Measurements from ENCODE around the gene STK17A. TPM values are rescaled to one million over a fixed set of nuclear protein-coding genes. Genes with fewer than 3 reads are reported as not detected.

Gene STK17A
- total RNA-seq: 20.4 and 21.7 TPM in 2 replicates

- Mint-ChIP-seq H3K27ac (peak within 1 kb of the TSS; percentile 91), H3K27me3 (ENCODE audit: low read depth) (peaks cover 19% of the 10 kb centered on the region), H3K9me3 (no peaks in the 10 kb centered on the region), H3K4me1 (ENCODE audit: low read depth) (peaks cover 34% of the 10 kb centered on the region), H3K4me3 (ENCODE audit: low read depth) (peak within 1 kb of the TSS; percentile 91), H3K36me3 (ENCODE audit: low read depth) (no peaks in the 10 kb centered on the region)
- peak; percentile 94 for DNase-seq (ENCODE audit: low spot score)
- intact Hi-C loops (cut with micrococcal nuclease): loop anchor here (1.0 to 5.0 kb wide), 7 partner anchors 9 to 275 kb away; partner anchors contain the start of gene COA1
Observed at GRCh38 chr7:43582503-43583423, at the start of gene STK17A. Gene STK17A, plus strand, starts transcription at chr7:43583108. Its CDS starts 136 bp downstream, at chr7:43583244.

GRCh38 chr7:43533801-43534479 lies 49.0 kb upstream of the STK17A start:
- no peaks in the 10 kb centered on the region for H3K4me1 Mint-ChIP-seq (ENCODE audit: low read depth)
- H3K27me3 Mint-ChIP-seq (ENCODE audit: low read depth): peaks cover 15% of the 10 kb centered on the region
- intact Hi-C loops (cut with micrococcal nuclease): no loop called here
- no peak overlapping the region for H3K4me3 Mint-ChIP-seq (ENCODE audit: low read depth)
- H3K36me3 Mint-ChIP-seq (ENCODE audit: low read depth): no peaks in the 10 kb centered on the region
- no peak for DNase-seq (ENCODE audit: low spot score)
- H3K27ac Mint-ChIP-seq: no peak overlapping the region
- H3K9me3 Mint-ChIP-seq: no peaks in the 10 kb centered on the region

- intact Hi-C loops (cut with micrococcal nuclease): no loop called here
- H3K9me3 Mint-ChIP-seq: no peaks in the 10 kb centered on the region
- no peak overlapping the region for H3K27ac Mint-ChIP-seq
- H3K36me3 Mint-ChIP-seq (ENCODE audit: low read depth): no peaks in the 10 kb centered on the region
- peaks cover 15% of the 10 kb centered on the region for H3K27me3 Mint-ChIP-seq (ENCODE audit: low read depth)
- H3K4me1 Mint-ChIP-seq (ENCODE audit: low read depth): no peaks in the 10 kb centered on the region
- DNase-seq (ENCODE audit: low spot score): no peak
- H3K4me3 Mint-ChIP-seq (ENCODE audit: low read depth): no peak overlapping the region
Observed at GRCh38 chr7:43535031-43535451, 47.9 kb upstream of the STK17A start.

GRCh38 chr7:43535810-43536585 lies 46.9 kb upstream of the STK17A start:
- Mint-ChIP-seq H3K9me3 (no peaks in the 10 kb centered on the region), H3K27ac (no peak overlapping the region), H3K4me1 (ENCODE audit: low read depth) (no peaks in the 10 kb centered on the region), H3K27me3 (ENCODE audit: low read depth) (peaks cover 18% of the 10 kb centered on the region), H3K36me3 (ENCODE audit: low read depth) (no peaks in the 10 kb centered on the region), H3K4me3 (ENCODE audit: low read depth) (no peak overlapping the region)
- no peak for DNase-seq (ENCODE audit: low spot score)
- intact Hi-C loops (cut with micrococcal nuclease): no loop called here

GRCh38 chr7:43536773-43537172 lies 46.1 kb upstream of the STK17A start:
- intact Hi-C loops (cut with micrococcal nuclease): no loop called here
- no peaks in the 10 kb centered on the region for H3K9me3 Mint-ChIP-seq
- no peaks in the 10 kb centered on the region for H3K36me3 Mint-ChIP-seq (ENCODE audit: low read depth)
- no peak overlapping the region for H3K4me3 Mint-ChIP-seq (ENCODE audit: low read depth)
- no peaks in the 10 kb centered on the region for H3K4me1 Mint-ChIP-seq (ENCODE audit: low read depth)
- no peak overlapping the region for H3K27ac Mint-ChIP-seq
- peaks cover 20% of the 10 kb centered on the region for H3K27me3 Mint-ChIP-seq (ENCODE audit: low read depth)
- no peak for DNase-seq (ENCODE audit: low spot score)

- intact Hi-C loops (cut with micrococcal nuclease): no loop called here
- DNase-seq (ENCODE audit: low spot score): no peak
- H3K4me1 Mint-ChIP-seq (ENCODE audit: low read depth): no peaks in the 10 kb centered on the region
- no peak overlapping the region for H3K27ac Mint-ChIP-seq
- no peak overlapping the region for H3K4me3 Mint-ChIP-seq (ENCODE audit: low read depth)
- no peaks in the 10 kb centered on the region for H3K9me3 Mint-ChIP-seq
- no peaks in the 10 kb centered on the region for H3K36me3 Mint-ChIP-seq (ENCODE audit: low read depth)
- H3K27me3 Mint-ChIP-seq (ENCODE audit: low read depth): peaks cover 25% of the 10 kb centered on the region
Observed at GRCh38 chr7:43537765-43538403, 45.0 kb upstream of the STK17A start.

- intact Hi-C loops (cut with micrococcal nuclease): no loop called here
- Mint-ChIP-seq H3K9me3 (no peaks in the 10 kb centered on the region), H3K4me3 (ENCODE audit: low read depth) (no peak overlapping the region)
Observed at GRCh38 chr7:43538404-43538771, 44.5 kb upstream of the STK17A start.

GRCh38 chr7:43540471-43540870 lies 42.4 kb upstream of the STK17A start:
- no peak for DNase-seq (ENCODE audit: low spot score)
- Mint-ChIP-seq H3K36me3 (ENCODE audit: low read depth) (no peaks in the 10 kb centered on the region), H3K4me3 (ENCODE audit: low read depth) (no peak overlapping the region), H3K27ac (no peak overlapping the region), H3K27me3 (ENCODE audit: low read depth) (peaks cover 31% of the 10 kb centered on the region), H3K9me3 (no peaks in the 10 kb centered on the region), H3K4me1 (ENCODE audit: low read depth) (no peaks in the 10 kb centered on the region)
- intact Hi-C loops (cut with micrococcal nuclease): no loop called here

More at GRCh38 chr7:43538404-43538771, 44.5 kb upstream of the STK17A start:
- H3K36me3 Mint-ChIP-seq (ENCODE audit: low read depth): no peaks in the 10 kb centered on the region
- H3K27ac Mint-ChIP-seq: no peak overlapping the region
- peaks cover 25% of the 10 kb centered on the region for H3K27me3 Mint-ChIP-seq (ENCODE audit: low read depth)
- DNase-seq (ENCODE audit: low spot score): no peak
- H3K4me1 Mint-ChIP-seq (ENCODE audit: low read depth): no peaks in the 10 kb centered on the region

- no peaks in the 10 kb centered on the region for H3K9me3 Mint-ChIP-seq
- H3K27ac Mint-ChIP-seq: no peak overlapping the region
- H3K36me3 Mint-ChIP-seq (ENCODE audit: low read depth): no peaks in the 10 kb centered on the region
- H3K4me3 Mint-ChIP-seq (ENCODE audit: low read depth): no peak overlapping the region
- peaks cover 47% of the 10 kb centered on the region for H3K27me3 Mint-ChIP-seq (ENCODE audit: low read depth)
- no peaks in the 10 kb centered on the region for H3K4me1 Mint-ChIP-seq (ENCODE audit: low read depth)
- no peak for DNase-seq (ENCODE audit: low spot score)
- intact Hi-C loops (cut with micrococcal nuclease): no loop called here
Observed at GRCh38 chr7:43542716-43543115, 40.2 kb upstream of the STK17A start.

- H3K27me3 Mint-ChIP-seq (ENCODE audit: low read depth): peaks cover 42% of the 10 kb centered on the region
- no peaks in the 10 kb centered on the region for H3K4me1 Mint-ChIP-seq (ENCODE audit: low read depth)
- H3K4me3 Mint-ChIP-seq (ENCODE audit: low read depth): no peak overlapping the region
- intact Hi-C loops (cut with micrococcal nuclease): no loop called here
- no peak for DNase-seq (ENCODE audit: low spot score)
- H3K36me3 Mint-ChIP-seq (ENCODE audit: low read depth): no peaks in the 10 kb centered on the region
- no peaks in the 10 kb centered on the region for H3K9me3 Mint-ChIP-seq
- no peak overlapping the region for H3K27ac Mint-ChIP-seq
Observed at GRCh38 chr7:43546231-43546630, 36.7 kb upstream of the STK17A start.

GRCh38 chr7:43550427-43550826 lies 32.5 kb upstream of the STK17A start:
- Mint-ChIP-seq H3K4me1 (ENCODE audit: low read depth) (peaks cover 15% of the 10 kb centered on the region), H3K4me3 (ENCODE audit: low read depth) (no peak overlapping the region), H3K27ac (no peak overlapping the region), H3K9me3 (no peaks in the 10 kb centered on the region), H3K36me3 (ENCODE audit: low read depth) (no peaks in the 10 kb centered on the region), H3K27me3 (ENCODE audit: low read depth) (peaks cover 26% of the 10 kb centered on the region)
- intact Hi-C loops (cut with micrococcal nuclease): no loop called here
- no peak for DNase-seq (ENCODE audit: low spot score)

GRCh38 chr7:43552122-43552521 lies 30.8 kb upstream of the STK17A start:
- Mint-ChIP-seq H3K27me3 (ENCODE audit: low read depth) (peaks cover 14% of the 10 kb centered on the region), H3K27ac (no peak overlapping the region), H3K36me3 (ENCODE audit: low read depth) (no peaks in the 10 kb centered on the region), H3K4me3 (ENCODE audit: low read depth) (no peak overlapping the region), H3K4me1 (ENCODE audit: low read depth) (peaks cover 15% of the 10 kb centered on the region), H3K9me3 (no peaks in the 10 kb centered on the region)
- no peak for DNase-seq (ENCODE audit: low spot score)
- intact Hi-C loops (cut with micrococcal nuclease): no loop called here
